ENCODE data around the gene ZDHHC5.

The ZDHHC5 gene

GRCh38 chr11:57632116-57632515 lies 35.8 kb upstream of the ZDHHC5 start (continued):
- TF ChIP-seq, protein P1, sequence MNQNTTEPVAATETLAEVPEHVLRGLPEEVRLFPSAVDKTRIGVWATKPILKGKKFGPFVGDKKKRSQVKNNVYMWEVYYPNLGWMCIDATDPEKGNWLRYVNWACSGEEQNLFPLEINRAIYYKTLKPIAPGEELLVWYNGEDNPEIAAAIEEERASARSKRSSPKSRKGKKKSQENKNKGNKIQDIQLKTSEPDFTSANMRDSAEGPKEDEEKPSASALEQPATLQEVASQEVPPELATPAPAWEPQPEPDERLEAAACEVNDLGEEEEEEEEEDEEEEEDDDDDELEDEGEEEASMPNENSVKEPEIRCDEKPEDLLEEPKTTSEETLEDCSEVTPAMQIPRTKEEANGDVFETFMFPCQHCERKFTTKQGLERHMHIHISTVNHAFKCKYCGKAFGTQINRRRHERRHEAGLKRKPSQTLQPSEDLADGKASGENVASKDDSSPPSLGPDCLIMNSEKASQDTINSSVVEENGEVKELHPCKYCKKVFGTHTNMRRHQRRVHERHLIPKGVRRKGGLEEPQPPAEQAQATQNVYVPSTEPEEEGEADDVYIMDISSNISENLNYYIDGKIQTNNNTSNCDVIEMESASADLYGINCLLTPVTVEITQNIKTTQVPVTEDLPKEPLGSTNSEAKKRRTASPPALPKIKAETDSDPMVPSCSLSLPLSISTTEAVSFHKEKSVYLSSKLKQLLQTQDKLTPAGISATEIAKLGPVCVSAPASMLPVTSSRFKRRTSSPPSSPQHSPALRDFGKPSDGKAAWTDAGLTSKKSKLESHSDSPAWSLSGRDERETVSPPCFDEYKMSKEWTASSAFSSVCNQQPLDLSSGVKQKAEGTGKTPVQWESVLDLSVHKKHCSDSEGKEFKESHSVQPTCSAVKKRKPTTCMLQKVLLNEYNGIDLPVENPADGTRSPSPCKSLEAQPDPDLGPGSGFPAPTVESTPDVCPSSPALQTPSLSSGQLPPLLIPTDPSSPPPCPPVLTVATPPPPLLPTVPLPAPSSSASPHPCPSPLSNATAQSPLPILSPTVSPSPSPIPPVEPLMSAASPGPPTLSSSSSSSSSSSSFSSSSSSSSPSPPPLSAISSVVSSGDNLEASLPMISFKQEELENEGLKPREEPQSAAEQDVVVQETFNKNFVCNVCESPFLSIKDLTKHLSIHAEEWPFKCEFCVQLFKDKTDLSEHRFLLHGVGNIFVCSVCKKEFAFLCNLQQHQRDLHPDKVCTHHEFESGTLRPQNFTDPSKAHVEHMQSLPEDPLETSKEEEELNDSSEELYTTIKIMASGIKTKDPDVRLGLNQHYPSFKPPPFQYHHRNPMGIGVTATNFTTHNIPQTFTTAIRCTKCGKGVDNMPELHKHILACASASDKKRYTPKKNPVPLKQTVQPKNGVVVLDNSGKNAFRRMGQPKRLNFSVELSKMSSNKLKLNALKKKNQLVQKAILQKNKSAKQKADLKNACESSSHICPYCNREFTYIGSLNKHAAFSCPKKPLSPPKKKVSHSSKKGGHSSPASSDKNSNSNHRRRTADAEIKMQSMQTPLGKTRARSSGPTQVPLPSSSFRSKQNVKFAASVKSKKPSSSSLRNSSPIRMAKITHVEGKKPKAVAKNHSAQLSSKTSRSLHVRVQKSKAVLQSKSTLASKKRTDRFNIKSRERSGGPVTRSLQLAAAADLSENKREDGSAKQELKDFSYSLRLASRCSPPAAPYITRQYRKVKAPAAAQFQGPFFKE (tag by site-specific recombination; IDR thresholded peaks at IDR 0.05; ENCODE audit: borderline replicate concordance), result no peak
- no peak for TF ChIP-seq PRDM4 (tag by site-specific recombination; IDR thresholded peaks at IDR 0.05)
- TF ChIP-seq HOXC10 (CRISPR knock-in tag; IDR thresholded peaks at IDR 0.05), result no peak
- no peak for TF ChIP-seq ZNF654 (tag by site-specific recombination; IDR thresholded peaks at IDR 0.05; ENCODE audit: low read depth)
- TF ChIP-seq ZBTB26 (tag by site-specific recombination; optimal IDR thresholded peaks at IDR 0.05), result no peak
- no peak for TF ChIP-seq ZNF274 (IDR thresholded peaks at IDR 0.05; ENCODE audit: low read length)
- TF ChIP-seq ZNF274 (tag by site-specific recombination; IDR thresholded peaks at IDR 0.05; ENCODE audit: borderline replicate concordance), result no peak
- no peak for TF ChIP-seq ZNF223 (tag by site-specific recombination; IDR thresholded peaks at IDR 0.05)
- TF ChIP-seq ZNF549 (tag by site-specific recombination; IDR thresholded peaks at IDR 0.05), result no peak
- TF ChIP-seq MYNN (tag by site-specific recombination; IDR thresholded peaks at IDR 0.05; ENCODE audit: borderline replicate concordance), result no peak

- no peak for TF ChIP-seq ZNF677 (tag by site-specific recombination; IDR thresholded peaks at IDR 0.05)
- TF ChIP-seq ZNF707 (tag by site-specific recombination; IDR thresholded peaks at IDR 0.05), result no peak
- no peaks in the 10 kb centered on the region; the same call in 1 of the 2 replicates for H3K4me1 ChIP-seq (ENCODE audit: control insufficient read depth, insufficient read depth, low read length)
- no peaks in the 10 kb centered on the region for H3K9me3 ChIP-seq (ENCODE audit: control insufficient read depth, insufficient read depth, low read depth, low read length)
- no peaks in the 10 kb centered on the region for H3K36me3 ChIP-seq (ENCODE audit: control insufficient read depth in 2 of 2, insufficient read depth in 1 of 2, low read length in 2 of 2)
- no peak overlapping the region for H3K27ac ChIP-seq (ENCODE audit: extremely low read depth, low read depth, low read length)
- ChIA-PET POLR2A (interaction anchor here (0.6 kb wide), 1 partner anchor 1530 kb away, joined by 3 read pairs; no protein-coding TSS in a partner anchor), CTCF (interaction anchor here (0.6 to 3.2 kb wide), 3 partner anchors 11 to 994 kb away, joined by 3 to 21 read pairs (median 3); no protein-coding TSS in a partner anchor)
- H3K4me3 ChIP-seq (ENCODE audit: low read depth, low read length), result no peak overlapping the region
Observed at GRCh38 chr11:57633394-57634070, 34.4 kb upstream of the ZDHHC5 start.

- Histone ChIP-seq H3K27ac (ENCODE audit: extremely low read depth, low read depth, low read length) (no peak overlapping the region), H3K4me3 (ENCODE audit: low read depth, low read length) (no peak overlapping the region), H3K36me3 (ENCODE audit: control insufficient read depth in 2 of 2, insufficient read depth in 1 of 2, low read length in 2 of 2) (no peaks in the 10 kb centered on the region), H3K4me1 (ENCODE audit: control insufficient read depth, insufficient read depth, low read length) (no peaks in the 10 kb centered on the region; the same call in 1 of the 2 replicates), H3K9me3 (ENCODE audit: control insufficient read depth, insufficient read depth, low read depth, low read length) (no peaks in the 10 kb centered on the region)
- CTCF ChIA-PET, result interaction anchor here (3.2 kb wide), 1 partner anchor 11 kb away, joined by 21 read pairs; no protein-coding TSS in a partner anchor
- POLR2A ChIA-PET, result interaction anchor here (0.6 kb wide), 1 partner anchor 1530 kb away, joined by 3 read pairs; no protein-coding TSS in a partner anchor
- TF ChIP-seq ZNF114 (tag by site-specific recombination; IDR thresholded peaks at IDR 0.05) (no peak), ZNF10 (tag by site-specific recombination; IDR thresholded peaks at IDR 0.05) (no peak), ZFP41 (tag by site-specific recombination; IDR thresholded peaks at IDR 0.05; ENCODE audit: borderline replicate concordance) (no peak), ZNF423 (tag by site-specific recombination; IDR thresholded peaks at IDR 0.05) (no peak), KLF9 (tag by site-specific recombination; IDR thresholded peaks at IDR 0.05; ENCODE audit: low read depth) (no peak), ZNF624 (tag by site-specific recombination; IDR thresholded peaks at IDR 0.05) (no peak), AEBP2 (tag by site-specific recombination; IDR thresholded peaks at IDR 0.05; ENCODE audit: borderline replicate concordance) (no peak)
- TF ChIP-seq, protein P2, sequence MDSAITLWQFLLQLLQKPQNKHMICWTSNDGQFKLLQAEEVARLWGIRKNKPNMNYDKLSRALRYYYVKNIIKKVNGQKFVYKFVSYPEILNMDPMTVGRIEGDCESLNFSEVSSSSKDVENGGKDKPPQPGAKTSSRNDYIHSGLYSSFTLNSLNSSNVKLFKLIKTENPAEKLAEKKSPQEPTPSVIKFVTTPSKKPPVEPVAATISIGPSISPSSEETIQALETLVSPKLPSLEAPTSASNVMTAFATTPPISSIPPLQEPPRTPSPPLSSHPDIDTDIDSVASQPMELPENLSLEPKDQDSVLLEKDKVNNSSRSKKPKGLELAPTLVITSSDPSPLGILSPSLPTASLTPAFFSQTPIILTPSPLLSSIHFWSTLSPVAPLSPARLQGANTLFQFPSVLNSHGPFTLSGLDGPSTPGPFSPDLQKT (IDR thresholded peaks at IDR 0.05; ENCODE audit: borderline replicate concordance, low read depth, low read length), result no peak
Observed at GRCh38 chr11:57634311-57634710, 33.6 kb upstream of the ZDHHC5 start.

Measured in HEK293 (cell line).